Astrocyte (in vitro differentiated cells and primary cell): ENCODE measurements around the gene EDN3. TPM values are rescaled to one million over a fixed set of nuclear protein-coding genes. Genes with fewer than 3 reads are reported as not detected.

Experiments used
- DNase-seq: peaks from one replicate; pipeline ENCODE4 v3.0.0-alpha.2; 2010; ENCODE audit warnings: low read depth
- FAIRE-seq: peaks from 2 replicates; lab custom pipeline; 2011; peaks lifted over from hg19 to GRCh38; lab: Jason Lieb, UNC
- H2AFZ ChIP-seq: 2 replicates; pipeline ENCODE4 v1.6.0; 2012; ENCODE audit warnings: low read depth, low read length, inconsistent platforms
- H3K27ac ChIP-seq: 2 replicates; pipeline ENCODE4 v1.5.1; 2011; ENCODE audit warnings: low read depth, low read length, inconsistent platforms
- H3K27me3 ChIP-seq: 2 replicates; pipeline ENCODE4 v1.6.0; 2011; ENCODE audit warnings: low read length, inconsistent platforms; ENCODE audit not compliant: insufficient read depth
- H3K36me3 ChIP-seq: 2 replicates; pipeline ENCODE4 v1.5.1; 2011; ENCODE audit warnings: low read length, inconsistent platforms; ENCODE audit not compliant: insufficient read depth
- H3K4me1 ChIP-seq: 2 replicates; pipeline ENCODE4 v1.5.1; 2011; ENCODE audit warnings: low read length, inconsistent platforms; ENCODE audit not compliant: insufficient read depth
- H3K4me2 ChIP-seq: 2 replicates; pipeline ENCODE4 v1.6.0; 2012; ENCODE audit warnings: low read length, inconsistent platforms
- H3K4me3 ChIP-seq: 2 replicates; pipeline ENCODE4 v1.5.1; 2011; ENCODE audit warnings: low read depth, mild to moderate bottlenecking, low read length, inconsistent platforms; ENCODE audit not compliant: insufficient read depth
- H3K79me2 ChIP-seq: 2 replicates; pipeline ENCODE4 v1.6.0; 2012; ENCODE audit warnings: mild to moderate bottlenecking, low read length, inconsistent platforms; ENCODE audit not compliant: insufficient read depth
- H3K9ac ChIP-seq: 2 replicates; pipeline ENCODE4 v1.6.0; 2012; ENCODE audit warnings: mild to moderate bottlenecking, low read length, inconsistent platforms
- H3K9me3 ChIP-seq: 2 replicates; pipeline ENCODE4 v1.5.1; 2012; ENCODE audit warnings: low read depth, mild to moderate bottlenecking, low read length, inconsistent platforms; ENCODE audit not compliant: insufficient read depth
- H4K20me1 ChIP-seq: 2 replicates; pipeline ENCODE4 v1.6.0; 2012; ENCODE audit warnings: low read length, inconsistent platforms; ENCODE audit not compliant: insufficient read depth
- H3K27ac Mint-ChIP-seq: one replicate; pipeline ENCODE4 v1.8.0; 2021; ENCODE audit warnings: mild to moderate bottlenecking, mixed read lengths; ENCODE audit not compliant: unreplicated experiment
- H3K27me3 Mint-ChIP-seq: one replicate; pipeline ENCODE4 v1.8.0; 2021; ENCODE audit warnings: low read depth, mixed read lengths; ENCODE audit not compliant: unreplicated experiment
- H3K36me3 Mint-ChIP-seq: one replicate; pipeline ENCODE4 v1.8.0; 2021; ENCODE audit warnings: low read depth, mixed read lengths; ENCODE audit not compliant: unreplicated experiment
- H3K4me1 Mint-ChIP-seq: one replicate; pipeline ENCODE4 v1.8.0; 2021; ENCODE audit warnings: low read depth, mixed read lengths; ENCODE audit not compliant: unreplicated experiment
- H3K4me3 Mint-ChIP-seq: one replicate; pipeline ENCODE4 v1.8.0; 2021; ENCODE audit warnings: mild to moderate bottlenecking, moderate library complexity, mixed read lengths; ENCODE audit not compliant: unreplicated experiment
- H3K9me3 Mint-ChIP-seq: one replicate; pipeline ENCODE4 v1.8.0; 2021; ENCODE audit warnings: mild to moderate bottlenecking, mixed read lengths; ENCODE audit not compliant: unreplicated experiment
- EZH2 ChIP-seq: IDR thresholded peaks from 2 replicates; pipeline ENCODE4 v1.6.1; 2012; ENCODE audit warnings: mild to moderate bottlenecking, low read length, inconsistent platforms; ENCODE audit not compliant: insufficient read depth
- total RNA-seq: library from RNA; stranded (reverse); gene quantifications from 2 replicates; pipeline ENCODE4 v1.2.1, GENCODE V29; 2021
- TF ChIP-seq, protein P1 (sequence below): IDR thresholded peaks from 2 replicates; pipeline ENCODE4 v1.5.1; 2011; ENCODE audit warnings: low read depth, mild to moderate bottlenecking, inconsistent platforms, low read length, moderate library complexity; ENCODE audit not compliant: insufficient read depth

Gene EDN3
- total RNA-seq, 1 donor from 2014 or later: not detected

DNA sequence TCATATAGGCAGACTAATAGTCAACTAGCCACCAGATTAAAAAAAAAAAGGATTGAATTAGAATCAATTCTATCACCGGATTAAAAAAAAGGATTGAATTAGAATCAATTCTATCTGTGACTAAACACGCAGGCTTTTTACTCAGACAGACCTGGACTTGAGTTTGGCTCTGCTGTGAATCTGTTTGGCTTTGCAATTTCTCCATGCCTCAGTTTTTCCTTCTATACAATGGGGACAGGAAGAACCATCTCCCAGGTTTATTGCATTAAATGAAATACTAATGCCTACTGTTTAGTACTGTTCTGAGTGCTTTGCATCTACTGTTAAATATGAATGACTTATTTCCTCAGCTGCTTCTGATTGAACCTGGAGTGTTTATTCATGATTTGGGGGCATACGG is 30.0 kb upstream of the EDN3 start:
- H3K27me3 ChIP-seq: no peaks in the 10 kb centered on the region
- peaks cover 44% of the 10 kb centered on the region for H3K27me3 Mint-ChIP-seq
- no peak for TF ChIP-seq EZH2
- TF ChIP-seq, protein P1, sequence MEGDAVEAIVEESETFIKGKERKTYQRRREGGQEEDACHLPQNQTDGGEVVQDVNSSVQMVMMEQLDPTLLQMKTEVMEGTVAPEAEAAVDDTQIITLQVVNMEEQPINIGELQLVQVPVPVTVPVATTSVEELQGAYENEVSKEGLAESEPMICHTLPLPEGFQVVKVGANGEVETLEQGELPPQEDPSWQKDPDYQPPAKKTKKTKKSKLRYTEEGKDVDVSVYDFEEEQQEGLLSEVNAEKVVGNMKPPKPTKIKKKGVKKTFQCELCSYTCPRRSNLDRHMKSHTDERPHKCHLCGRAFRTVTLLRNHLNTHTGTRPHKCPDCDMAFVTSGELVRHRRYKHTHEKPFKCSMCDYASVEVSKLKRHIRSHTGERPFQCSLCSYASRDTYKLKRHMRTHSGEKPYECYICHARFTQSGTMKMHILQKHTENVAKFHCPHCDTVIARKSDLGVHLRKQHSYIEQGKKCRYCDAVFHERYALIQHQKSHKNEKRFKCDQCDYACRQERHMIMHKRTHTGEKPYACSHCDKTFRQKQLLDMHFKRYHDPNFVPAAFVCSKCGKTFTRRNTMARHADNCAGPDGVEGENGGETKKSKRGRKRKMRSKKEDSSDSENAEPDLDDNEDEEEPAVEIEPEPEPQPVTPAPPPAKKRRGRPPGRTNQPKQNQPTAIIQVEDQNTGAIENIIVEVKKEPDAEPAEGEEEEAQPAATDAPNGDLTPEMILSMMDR: no peak

DNA sequence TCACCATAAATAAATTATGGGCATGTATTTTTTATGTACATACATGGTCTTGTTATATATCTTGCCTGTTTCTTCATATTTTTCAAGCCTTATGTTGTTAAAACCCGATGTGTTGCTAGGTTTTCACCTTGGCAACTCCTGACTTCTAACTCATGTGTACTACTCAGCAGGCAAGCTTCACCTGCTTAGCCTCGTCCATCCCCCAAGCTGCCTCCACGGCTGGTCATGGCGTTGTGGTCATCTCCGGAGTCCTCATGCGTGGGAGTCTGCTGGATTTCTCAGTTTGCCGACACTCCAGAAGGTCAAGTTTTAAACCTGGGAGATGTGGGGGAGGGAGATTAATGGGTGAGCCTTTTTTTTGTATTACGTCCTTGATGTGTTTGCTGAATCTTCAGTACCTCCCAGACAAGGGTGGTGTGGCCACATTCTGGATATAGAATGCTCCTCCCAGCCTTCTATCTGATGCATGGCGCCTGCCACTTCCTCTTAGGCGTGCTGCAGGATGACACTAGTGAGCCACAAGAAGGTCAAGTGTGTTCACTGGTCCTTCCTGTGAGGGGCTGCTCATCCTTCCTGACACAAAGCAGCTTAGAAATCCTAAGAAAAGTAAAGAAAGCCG is 26.6 kb upstream of the EDN3 start:
- peaks cover 44% of the 10 kb centered on the region for H3K27me3 Mint-ChIP-seq
- no peak overlapping the region for H3K27ac Mint-ChIP-seq
- FAIRE-seq: no peak
- no peak overlapping the region for H3K9ac ChIP-seq
- no peaks in the 10 kb centered on the region for H3K36me3 Mint-ChIP-seq
- H3K4me1 ChIP-seq: no peaks in the 10 kb centered on the region
- peaks cover 5% of the 10 kb centered on the region for H3K9me3 Mint-ChIP-seq
- no peaks in the 10 kb centered on the region for H3K27me3 ChIP-seq
- no peaks in the 10 kb centered on the region for H3K9me3 ChIP-seq
- no peak overlapping the region for H2AFZ ChIP-seq
- no peaks in the 10 kb centered on the region for H3K79me2 ChIP-seq
- H3K4me3 ChIP-seq: no peak overlapping the region
- no peaks in the 10 kb centered on the region for H4K20me1 ChIP-seq
- no peak overlapping the region for H3K4me3 Mint-ChIP-seq
- DNase-seq: no peak
- TF ChIP-seq, protein P1: no peak
- no peak for TF ChIP-seq EZH2
- H3K4me2 ChIP-seq: no peak overlapping the region
- H3K36me3 ChIP-seq: no peaks in the 10 kb centered on the region
- no peak overlapping the region for H3K27ac ChIP-seq
- H3K4me1 Mint-ChIP-seq: no peaks in the 10 kb centered on the region

More for the DNA sequence above, 30.0 kb upstream of the EDN3 start:
- FAIRE-seq (no peak), DNase-seq (no peak)
- Mint-ChIP-seq H3K27ac (no peak overlapping the region), H3K4me1 (no peaks in the 10 kb centered on the region), H3K36me3 (no peaks in the 10 kb centered on the region), H3K4me3 (no peak overlapping the region), H3K9me3 (no peaks in the 10 kb centered on the region)
- no peaks in the 10 kb centered on the region for H4K20me1 ChIP-seq
- H3K4me3 ChIP-seq: no peak overlapping the region
- H3K27ac ChIP-seq: no peak overlapping the region
- H3K79me2 ChIP-seq: no peaks in the 10 kb centered on the region
- H3K9me3 ChIP-seq: no peaks in the 10 kb centered on the region
- no peak overlapping the region for H3K9ac ChIP-seq
- no peak overlapping the region for H2AFZ ChIP-seq
- no peaks in the 10 kb centered on the region for H3K36me3 ChIP-seq
- H3K4me1 ChIP-seq: no peaks in the 10 kb centered on the region
- H3K4me2 ChIP-seq: no peak overlapping the region

DNA sequence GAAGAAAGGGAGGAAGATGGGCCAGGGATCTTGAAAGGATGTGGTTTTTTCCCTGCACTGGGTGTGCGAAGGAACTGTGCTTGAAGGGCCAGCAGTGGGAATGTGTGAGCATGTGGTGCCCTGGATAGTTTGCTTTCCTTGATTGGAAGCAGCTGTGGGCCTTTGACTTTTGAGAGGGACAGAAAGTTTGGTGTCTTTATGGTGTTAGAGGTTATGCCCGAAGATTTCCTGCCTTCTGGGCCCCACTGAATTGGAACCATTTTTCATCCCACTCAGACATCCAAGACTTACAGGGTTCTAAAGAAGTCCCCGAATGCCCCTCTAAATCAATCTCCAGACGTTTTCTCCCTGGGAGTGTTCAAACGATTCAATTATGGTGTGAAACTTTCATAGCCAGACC is 23.5 kb upstream of the EDN3 start:
- H3K36me3 Mint-ChIP-seq: no peaks in the 10 kb centered on the region
- Histone ChIP-seq H3K27ac (no peak overlapping the region), H4K20me1 (no peaks in the 10 kb centered on the region), H2AFZ (no peak overlapping the region), H3K4me1 (no peaks in the 10 kb centered on the region), H3K9ac (no peak overlapping the region), H3K36me3 (no peaks in the 10 kb centered on the region), H3K4me3 (no peak overlapping the region), H3K4me2 (no peak overlapping the region), H3K79me2 (no peaks in the 10 kb centered on the region), H3K9me3 (no peaks in the 10 kb centered on the region), H3K27me3 (no peaks in the 10 kb centered on the region)
- no peak overlapping the region for H3K4me3 Mint-ChIP-seq
- H3K9me3 Mint-ChIP-seq: peaks cover 8% of the 10 kb centered on the region
- H3K27ac Mint-ChIP-seq: no peak overlapping the region
- TF ChIP-seq, protein P1: no peak
- no peak for TF ChIP-seq EZH2
- no peaks in the 10 kb centered on the region for H3K4me1 Mint-ChIP-seq
- DNase-seq (no peak), FAIRE-seq (no peak)
- H3K27me3 Mint-ChIP-seq: peaks cover 60% of the 10 kb centered on the region
